OCI-LY3 (cell line): Measurements from ENCODE around the gene PRTFDC1.

Source experiments
- CTCF ChIP-seq: fragments of 200-600, 300-600 bp; sonication (generic); IDR thresholded peaks from 2 replicates; pipeline ENCODE4 v1.5.1; 2014; ENCODE audit warnings: antibody characterized with exemption, low read length, low read depth
- EZH2phosphoT487 ChIP-seq: fragments of 200-600 bp; shearing (Covaris generic); IDR thresholded peaks from 2 replicates; pipeline ENCODE4 v1.6.1; 2018; ENCODE audit warnings: antibody characterized with exemption, mixed run types, low read depth

DNA sequence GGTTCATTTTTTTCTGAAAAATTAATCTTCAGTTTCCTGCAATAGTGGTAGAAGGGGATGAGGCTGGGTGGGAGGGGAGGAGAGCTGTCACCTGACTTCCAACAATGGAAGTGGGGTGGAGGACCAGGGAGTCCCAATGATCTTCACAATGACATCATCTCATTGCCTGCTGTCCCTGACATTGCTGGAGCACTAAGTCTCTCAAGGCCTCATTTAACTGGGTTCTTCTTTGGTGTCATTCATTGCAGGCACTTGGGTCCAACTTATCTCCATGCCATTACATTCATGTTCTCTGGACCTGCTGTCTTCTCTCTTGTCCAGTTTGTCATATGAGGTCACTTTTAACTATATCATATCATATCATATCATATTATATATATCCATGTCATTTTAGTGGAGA lies 34.4 kb downstream of the PRTFDC1 start:
- TF ChIP-seq EZH2phosphoT487 (no peak), CTCF (no peak)
